ENCODE measurements around the gene WWTR1.

DNA sequence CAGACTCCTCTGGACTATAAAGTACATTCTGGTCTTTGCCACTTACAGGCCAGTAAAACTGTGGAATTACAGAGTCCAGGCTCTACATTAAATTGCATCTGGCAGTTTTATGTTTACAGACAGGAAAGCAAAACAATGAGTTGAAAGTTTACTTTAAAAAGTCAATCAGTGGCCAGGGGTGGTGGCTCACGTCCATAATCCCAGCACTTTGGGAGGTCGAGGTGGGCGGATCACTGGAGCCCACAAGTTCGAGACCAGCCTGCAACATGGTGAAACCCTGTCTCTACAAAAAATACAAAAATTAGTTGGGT lies 129.5 kb downstream of the WWTR1 start:
- TF ChIP-seq, protein P1, sequence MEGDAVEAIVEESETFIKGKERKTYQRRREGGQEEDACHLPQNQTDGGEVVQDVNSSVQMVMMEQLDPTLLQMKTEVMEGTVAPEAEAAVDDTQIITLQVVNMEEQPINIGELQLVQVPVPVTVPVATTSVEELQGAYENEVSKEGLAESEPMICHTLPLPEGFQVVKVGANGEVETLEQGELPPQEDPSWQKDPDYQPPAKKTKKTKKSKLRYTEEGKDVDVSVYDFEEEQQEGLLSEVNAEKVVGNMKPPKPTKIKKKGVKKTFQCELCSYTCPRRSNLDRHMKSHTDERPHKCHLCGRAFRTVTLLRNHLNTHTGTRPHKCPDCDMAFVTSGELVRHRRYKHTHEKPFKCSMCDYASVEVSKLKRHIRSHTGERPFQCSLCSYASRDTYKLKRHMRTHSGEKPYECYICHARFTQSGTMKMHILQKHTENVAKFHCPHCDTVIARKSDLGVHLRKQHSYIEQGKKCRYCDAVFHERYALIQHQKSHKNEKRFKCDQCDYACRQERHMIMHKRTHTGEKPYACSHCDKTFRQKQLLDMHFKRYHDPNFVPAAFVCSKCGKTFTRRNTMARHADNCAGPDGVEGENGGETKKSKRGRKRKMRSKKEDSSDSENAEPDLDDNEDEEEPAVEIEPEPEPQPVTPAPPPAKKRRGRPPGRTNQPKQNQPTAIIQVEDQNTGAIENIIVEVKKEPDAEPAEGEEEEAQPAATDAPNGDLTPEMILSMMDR (IDR thresholded peaks at IDR 0.05; ENCODE audit: extremely low read depth in 1 of 2, insufficient read depth in 1 of 2, low read depth in 1 of 2, low read length in 2 of 2): no peak
- no peak for TF ChIP-seq POLR2A (IDR thresholded peaks at IDR 0.05; ENCODE audit: low read depth, low read length)
- no peak for TF ChIP-seq POLR2AphosphoS5 (IDR thresholded peaks at IDR 0.05; ENCODE audit: insufficient read depth, low read depth, low read length)
- no peak for TF ChIP-seq EZH2 (IDR thresholded peaks at IDR 0.05; ENCODE audit: borderline replicate concordance, low read depth, low read length, severe bottlenecking)
- TF ChIP-seq, protein P2, sequence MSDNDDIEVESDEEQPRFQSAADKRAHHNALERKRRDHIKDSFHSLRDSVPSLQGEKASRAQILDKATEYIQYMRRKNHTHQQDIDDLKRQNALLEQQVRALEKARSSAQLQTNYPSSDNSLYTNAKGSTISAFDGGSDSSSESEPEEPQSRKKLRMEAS (IDR thresholded peaks at IDR 0.05; ENCODE audit: insufficient read depth, insufficient read length): no peak
- TF ChIP-seq MYC (IDR thresholded peaks at IDR 0.05; ENCODE audit: low read depth, low read length): no peak
- TF ChIP-seq JUN (IDR thresholded peaks at IDR 0.05; ENCODE audit: borderline replicate concordance, insufficient read depth, insufficient read length, low read depth): no peak
